ENCODE results near the gene GALNTL6.

GALNTL6 gene

DNA sequence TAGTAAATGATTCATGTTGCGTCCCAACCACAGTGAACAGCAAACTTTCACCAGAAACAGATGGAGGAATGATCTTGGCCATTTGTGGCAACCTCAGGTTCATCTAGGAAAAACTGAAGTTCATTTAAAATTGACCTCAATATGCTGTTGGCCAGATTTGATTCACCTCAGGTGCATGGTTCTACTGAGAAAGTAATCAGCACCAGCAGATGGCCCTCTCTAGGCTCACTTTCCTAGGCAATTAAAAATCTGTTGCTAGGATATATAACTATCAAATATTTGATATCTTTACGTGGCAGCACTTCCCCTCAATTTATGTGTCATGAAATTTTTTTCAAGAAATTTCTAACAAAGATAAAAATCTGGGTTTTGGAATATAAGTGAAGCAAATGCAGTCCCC, 344.7 kb downstream of the GALNTL6 start:
- Histone ChIP-seq H3K9ac (ENCODE audit: low read depth, low read length) (no peak overlapping the region), H3K4me3 (ENCODE audit: low read depth, low read length) (no peak overlapping the region), H3K27me3 (ENCODE audit: control insufficient read depth, insufficient read depth, low read length) (no peaks in the 10 kb centered on the region), H3K4me1 (ENCODE audit: control insufficient read depth, insufficient read depth, low read length) (no peaks in the 10 kb centered on the region), H3K9me3 (ENCODE audit: control insufficient read depth, insufficient read depth, low read length) (no peaks in the 10 kb centered on the region), H3K36me3 (ENCODE audit: control insufficient read depth, insufficient read depth, low read length) (no peaks in the 10 kb centered on the region)

DNA sequence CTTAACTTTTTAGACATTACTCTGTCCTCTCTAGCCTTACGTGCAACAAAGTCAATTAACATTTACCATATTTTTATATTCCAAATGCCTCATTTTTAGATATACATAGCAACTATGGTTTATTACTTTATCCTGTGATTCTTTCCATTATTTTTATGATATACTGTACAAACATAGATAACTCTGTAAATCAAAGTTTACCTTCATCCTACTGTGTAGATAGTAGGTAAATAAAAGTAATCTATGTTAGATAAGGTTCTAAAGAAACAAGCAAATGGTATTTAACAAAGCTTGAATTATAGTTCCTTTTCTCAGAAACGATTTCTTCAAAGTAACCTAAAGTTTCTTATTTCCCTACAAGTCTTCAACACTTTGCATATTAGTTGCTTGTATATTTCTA, 350.0 kb downstream of the GALNTL6 start:
- H3K9ac ChIP-seq (ENCODE audit: low read depth, low read length): no peak overlapping the region
- no peaks in the 10 kb centered on the region for H3K36me3 ChIP-seq (ENCODE audit: control insufficient read depth, insufficient read depth, low read length)
- no peak overlapping the region for H3K4me3 ChIP-seq (ENCODE audit: low read depth, low read length)
- H3K4me1 ChIP-seq (ENCODE audit: control insufficient read depth, insufficient read depth, low read length): no peaks in the 10 kb centered on the region
- H3K27me3 ChIP-seq (ENCODE audit: control insufficient read depth, insufficient read depth, low read length): no peaks in the 10 kb centered on the region
- no peaks in the 10 kb centered on the region for H3K9me3 ChIP-seq (ENCODE audit: control insufficient read depth, insufficient read depth, low read length)

DNA sequence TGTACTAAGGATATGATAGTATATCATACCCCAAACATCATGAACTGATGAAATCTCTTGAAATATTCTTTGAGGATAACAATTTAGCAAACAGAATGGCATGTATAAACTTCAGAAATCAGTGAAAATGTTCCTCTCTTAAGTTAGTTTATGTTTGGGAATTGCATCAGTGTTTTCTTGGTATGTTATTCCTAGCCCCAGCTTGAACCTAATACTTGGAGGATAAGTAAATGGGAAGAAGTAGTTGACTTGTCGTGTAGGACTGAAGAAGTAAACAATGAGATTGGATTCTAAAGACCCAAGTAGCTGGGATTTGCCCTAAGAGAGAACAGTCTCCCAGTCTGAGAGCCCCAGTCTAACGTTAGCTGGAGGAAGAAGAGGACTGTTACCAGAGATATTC, 355.7 kb downstream of the GALNTL6 start:
- H3K9me3 ChIP-seq (ENCODE audit: control insufficient read depth, insufficient read depth, low read length): no peaks in the 10 kb centered on the region

DNA sequence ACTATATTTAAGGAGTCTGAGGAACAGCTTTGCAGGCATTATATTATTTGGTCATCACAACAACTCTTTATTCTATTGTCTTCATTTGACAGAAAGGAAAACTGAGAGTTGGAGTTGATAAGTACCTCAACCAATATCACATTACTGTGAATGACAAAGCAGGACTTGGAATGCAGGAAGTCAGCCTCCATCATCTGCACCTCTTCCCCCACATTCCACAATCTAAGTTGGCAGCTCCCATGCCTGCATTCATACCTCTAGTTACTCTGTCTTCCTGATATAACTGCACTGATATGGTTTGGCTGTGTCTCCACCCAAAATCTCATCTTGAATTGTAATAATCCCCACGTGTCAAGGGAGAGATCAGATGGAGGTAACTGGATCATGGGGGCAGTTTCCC, 356.7 kb downstream of the GALNTL6 start:
- Histone ChIP-seq H3K4me3 (ENCODE audit: low read depth, low read length) (no peak overlapping the region), H3K4me1 (ENCODE audit: control insufficient read depth, insufficient read depth, low read length) (no peaks in the 10 kb centered on the region), H3K36me3 (ENCODE audit: control insufficient read depth, insufficient read depth, low read length) (no peaks in the 10 kb centered on the region), H3K9me3 (ENCODE audit: control insufficient read depth, insufficient read depth, low read length) (no peaks in the 10 kb centered on the region), H3K9ac (ENCODE audit: low read depth, low read length) (no peak overlapping the region), H3K27me3 (ENCODE audit: control insufficient read depth, insufficient read depth, low read length) (no peaks in the 10 kb centered on the region)

More for the DNA sequence above, 355.7 kb downstream of the GALNTL6 start:
- H3K9ac ChIP-seq (ENCODE audit: low read depth, low read length): no peak overlapping the region
- H3K36me3 ChIP-seq (ENCODE audit: control insufficient read depth, insufficient read depth, low read length): no peaks in the 10 kb centered on the region
- H3K4me1 ChIP-seq (ENCODE audit: control insufficient read depth, insufficient read depth, low read length): no peaks in the 10 kb centered on the region
- no peaks in the 10 kb centered on the region for H3K27me3 ChIP-seq (ENCODE audit: control insufficient read depth, insufficient read depth, low read length)
- no peak overlapping the region for H3K4me3 ChIP-seq (ENCODE audit: low read depth, low read length)

DNA sequence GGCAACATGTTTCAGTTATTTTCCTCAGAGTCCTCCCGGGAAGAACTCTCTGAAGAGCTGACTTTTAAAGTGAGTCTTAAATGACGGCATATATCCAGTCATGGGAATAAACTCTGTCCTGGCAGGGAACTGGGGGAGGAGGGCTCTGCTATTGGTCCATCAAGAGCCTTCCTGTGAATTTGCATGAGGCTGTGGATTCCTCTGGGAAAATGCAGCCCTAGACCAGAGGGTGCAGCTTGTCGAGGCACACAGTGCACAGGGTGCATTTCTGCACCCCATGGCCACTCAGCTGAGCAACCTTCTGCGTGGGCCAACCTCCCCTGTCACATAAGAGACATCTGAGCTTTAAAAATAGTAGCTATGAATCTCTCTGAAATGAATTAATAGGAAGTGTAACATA, 360.0 kb downstream of the GALNTL6 start:
- Histone ChIP-seq H3K27me3 (ENCODE audit: control insufficient read depth, insufficient read depth, low read length) (no peaks in the 10 kb centered on the region), H3K36me3 (ENCODE audit: control insufficient read depth, insufficient read depth, low read length) (no peaks in the 10 kb centered on the region), H3K4me3 (ENCODE audit: low read depth, low read length) (no peak overlapping the region), H3K9me3 (ENCODE audit: control insufficient read depth, insufficient read depth, low read length) (no peaks in the 10 kb centered on the region), H3K9ac (ENCODE audit: low read depth, low read length) (no peak overlapping the region), H3K4me1 (ENCODE audit: control insufficient read depth, insufficient read depth, low read length) (no peaks in the 10 kb centered on the region)

DNA sequence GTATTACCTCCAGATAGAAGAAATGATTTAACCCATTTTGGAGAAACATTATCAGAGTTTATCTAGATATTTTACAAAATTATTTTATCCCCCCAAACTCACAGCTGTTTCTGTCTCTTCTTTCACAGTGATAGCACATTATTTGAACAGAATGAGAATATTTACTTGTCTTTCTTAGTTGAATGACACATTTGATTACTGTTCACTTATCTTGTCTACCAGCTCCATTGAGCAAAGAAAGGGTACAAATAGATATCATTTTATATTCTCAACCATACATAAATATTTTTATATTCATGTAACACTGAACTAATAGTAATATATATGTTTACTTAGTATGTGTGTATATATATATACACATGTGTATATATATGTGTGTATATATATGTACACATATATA, 364.2 kb downstream of the GALNTL6 start:
- H3K36me3 ChIP-seq (ENCODE audit: control insufficient read depth, insufficient read depth, low read length): no peaks in the 10 kb centered on the region
- no peaks in the 10 kb centered on the region for H3K27me3 ChIP-seq (ENCODE audit: control insufficient read depth, insufficient read depth, low read length)
- H3K9ac ChIP-seq (ENCODE audit: low read depth, low read length): no peak overlapping the region
- H3K9me3 ChIP-seq (ENCODE audit: control insufficient read depth, insufficient read depth, low read length): no peaks in the 10 kb centered on the region
- no peaks in the 10 kb centered on the region for H3K4me1 ChIP-seq (ENCODE audit: control insufficient read depth, insufficient read depth, low read length)
- H3K4me3 ChIP-seq (ENCODE audit: low read depth, low read length): no peak overlapping the region

DNA sequence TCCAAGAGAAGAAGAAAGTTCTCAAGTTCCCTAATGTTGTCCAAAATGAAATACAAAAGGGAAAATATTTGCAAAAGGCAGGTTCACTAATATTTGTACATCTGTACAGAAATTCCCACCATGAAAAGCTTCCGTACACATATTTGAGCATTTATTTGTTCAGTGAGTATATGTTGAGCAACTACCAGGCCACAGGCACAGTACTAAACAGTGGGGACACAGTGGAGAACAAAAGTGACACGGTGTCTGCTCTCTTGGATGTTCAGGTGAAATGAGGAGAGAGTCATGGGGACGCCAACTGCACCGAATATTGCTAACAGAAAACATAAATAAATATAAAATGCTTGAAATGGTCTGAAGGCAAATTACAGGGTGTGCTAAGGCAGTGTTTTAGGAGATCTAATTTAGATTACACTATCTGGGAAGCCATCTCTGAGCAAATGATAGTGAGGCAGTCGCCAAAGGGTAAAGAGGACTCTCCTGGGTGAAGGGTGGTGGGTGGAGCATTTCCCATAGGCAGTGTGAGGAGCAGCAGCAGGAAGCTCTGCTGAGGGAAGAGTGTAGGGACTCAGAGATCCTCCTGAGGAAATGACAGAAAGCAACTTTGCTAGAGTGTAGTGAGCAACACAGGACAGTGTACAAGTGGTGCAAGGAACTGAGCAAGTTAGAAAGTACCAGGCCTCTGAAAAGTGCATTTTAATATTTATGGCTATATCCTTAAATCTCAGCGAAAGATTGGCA, 375.2 kb downstream of the GALNTL6 start:
- Histone ChIP-seq H3K4me1 (ENCODE audit: control insufficient read depth, insufficient read depth, low read length) (no peaks in the 10 kb centered on the region), H3K4me3 (ENCODE audit: low read depth, low read length) (no peak overlapping the region), H3K36me3 (ENCODE audit: control insufficient read depth, insufficient read depth, low read length) (no peaks in the 10 kb centered on the region), H3K9me3 (ENCODE audit: control insufficient read depth, insufficient read depth, low read length) (no peaks in the 10 kb centered on the region), H3K9ac (ENCODE audit: low read depth, low read length) (no peak overlapping the region), H3K27me3 (ENCODE audit: control insufficient read depth, insufficient read depth, low read length) (no peaks in the 10 kb centered on the region)

DNA sequence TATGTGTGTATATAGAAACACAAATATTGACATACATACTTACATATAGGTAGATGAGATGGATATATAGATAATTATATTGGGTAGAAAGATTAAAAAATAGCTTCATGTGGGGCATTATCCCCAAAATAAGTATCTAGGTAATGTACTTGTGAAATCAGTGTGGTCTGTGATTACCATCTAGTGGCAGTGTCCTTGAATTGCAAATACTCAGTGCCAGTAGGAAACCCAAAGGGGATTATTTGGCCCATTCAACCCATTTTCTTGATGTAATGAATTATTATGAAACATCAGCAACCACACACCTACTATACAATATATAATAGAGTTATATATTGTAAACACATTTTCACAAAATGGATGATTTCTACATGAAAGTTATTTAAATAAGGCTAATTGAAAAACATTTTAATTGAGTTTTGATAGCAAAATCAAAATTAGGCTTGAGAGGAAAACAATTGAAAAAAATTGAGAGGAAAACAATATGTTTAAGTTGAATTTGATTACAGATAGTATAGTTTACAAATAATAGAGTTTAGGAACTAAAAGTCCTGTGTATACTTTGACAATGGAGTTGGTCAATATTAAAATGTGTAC, 389.4 kb downstream of the GALNTL6 start:
- Histone ChIP-seq H3K36me3 (ENCODE audit: control insufficient read depth, insufficient read depth, low read length) (no peaks in the 10 kb centered on the region), H3K4me1 (ENCODE audit: control insufficient read depth, insufficient read depth, low read length) (no peaks in the 10 kb centered on the region), H3K27me3 (ENCODE audit: control insufficient read depth, insufficient read depth, low read length) (no peaks in the 10 kb centered on the region), H3K9me3 (ENCODE audit: control insufficient read depth, insufficient read depth, low read length) (no peaks in the 10 kb centered on the region), H3K9ac (ENCODE audit: low read depth, low read length) (no peak overlapping the region), H3K4me3 (ENCODE audit: low read depth, low read length) (no peak overlapping the region)

DNA sequence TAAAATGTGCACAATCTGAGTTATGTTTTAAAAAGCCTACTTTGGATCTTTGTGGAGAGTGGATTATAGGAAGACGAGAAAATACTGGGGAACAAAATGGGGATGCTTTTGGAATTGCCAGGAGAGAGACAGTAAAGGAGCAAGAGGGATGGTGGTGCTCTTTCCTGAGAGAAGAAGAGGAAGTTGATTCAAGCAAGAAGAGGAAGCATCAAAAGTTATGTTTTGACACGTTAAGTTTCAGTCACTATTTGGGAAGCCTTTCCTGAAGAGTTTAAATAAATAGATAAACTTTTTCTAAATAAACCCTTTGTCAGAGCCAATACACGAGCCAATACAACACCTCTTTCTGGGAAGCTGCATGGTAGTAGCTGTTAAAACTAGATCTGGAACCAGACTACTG, 394.1 kb downstream of the GALNTL6 start:
- H3K4me3 ChIP-seq (ENCODE audit: low read depth, low read length): no peak overlapping the region
- H3K36me3 ChIP-seq (ENCODE audit: control insufficient read depth, insufficient read depth, low read length): no peaks in the 10 kb centered on the region
- H3K9me3 ChIP-seq (ENCODE audit: control insufficient read depth, insufficient read depth, low read length): no peaks in the 10 kb centered on the region
- H3K4me1 ChIP-seq (ENCODE audit: control insufficient read depth, insufficient read depth, low read length): no peaks in the 10 kb centered on the region
- no peak overlapping the region for H3K9ac ChIP-seq (ENCODE audit: low read depth, low read length)
- H3K27me3 ChIP-seq (ENCODE audit: control insufficient read depth, insufficient read depth, low read length): no peaks in the 10 kb centered on the region

DNA sequence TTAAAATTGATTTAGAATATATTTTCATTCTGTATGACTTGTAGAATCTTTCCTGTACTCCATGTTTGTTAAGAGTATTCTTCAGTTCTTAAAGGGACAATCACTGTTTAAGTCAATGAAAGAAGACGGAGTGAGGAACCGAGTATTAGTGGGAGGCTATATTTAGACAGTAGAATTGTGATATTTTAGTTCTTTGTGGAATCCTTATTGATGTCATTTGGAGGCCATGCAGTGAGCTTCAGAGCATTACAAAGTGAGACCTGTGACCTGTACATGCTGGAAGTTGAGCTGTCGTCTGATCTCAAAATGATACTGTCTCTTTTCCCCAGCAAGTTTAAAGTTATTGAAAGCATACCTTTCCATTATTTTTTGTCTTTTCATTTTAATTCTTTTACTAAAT, 394.7 kb downstream of the GALNTL6 start:
- Histone ChIP-seq H3K4me3 (ENCODE audit: low read depth, low read length) (no peak overlapping the region), H3K27me3 (ENCODE audit: control insufficient read depth, insufficient read depth, low read length) (no peaks in the 10 kb centered on the region), H3K4me1 (ENCODE audit: control insufficient read depth, insufficient read depth, low read length) (no peaks in the 10 kb centered on the region), H3K9ac (ENCODE audit: low read depth, low read length) (no peak overlapping the region), H3K36me3 (ENCODE audit: control insufficient read depth, insufficient read depth, low read length) (no peaks in the 10 kb centered on the region), H3K9me3 (ENCODE audit: control insufficient read depth, insufficient read depth, low read length) (no peaks in the 10 kb centered on the region)

DNA sequence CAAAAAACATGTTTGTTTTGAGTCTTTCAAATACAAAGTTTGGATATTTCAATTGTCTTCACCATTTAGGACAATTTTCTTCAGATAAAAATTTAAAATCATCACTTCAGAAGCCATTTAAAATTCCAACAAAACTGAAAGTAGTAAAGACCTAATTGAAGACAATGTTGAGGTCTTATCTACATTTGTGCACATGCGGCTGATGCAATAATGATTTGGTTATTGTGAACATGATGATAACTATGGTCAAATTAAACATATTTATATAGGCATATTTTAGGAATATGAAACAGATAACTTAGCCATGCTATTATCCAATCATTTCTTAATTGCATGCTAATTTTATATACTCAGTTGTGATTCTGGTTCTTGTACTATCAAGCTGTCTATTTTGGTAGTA, 407.5 kb downstream of the GALNTL6 start:
- H3K9me3 ChIP-seq (ENCODE audit: control insufficient read depth, insufficient read depth, low read length): no peaks in the 10 kb centered on the region
- no peaks in the 10 kb centered on the region for H3K27me3 ChIP-seq (ENCODE audit: control insufficient read depth, insufficient read depth, low read length)
- H3K4me3 ChIP-seq (ENCODE audit: low read depth, low read length): no peak overlapping the region
- no peak overlapping the region for H3K9ac ChIP-seq (ENCODE audit: low read depth, low read length)
- no peaks in the 10 kb centered on the region for H3K4me1 ChIP-seq (ENCODE audit: control insufficient read depth, insufficient read depth, low read length)
- H3K36me3 ChIP-seq (ENCODE audit: control insufficient read depth, insufficient read depth, low read length): no peaks in the 10 kb centered on the region

DNA sequence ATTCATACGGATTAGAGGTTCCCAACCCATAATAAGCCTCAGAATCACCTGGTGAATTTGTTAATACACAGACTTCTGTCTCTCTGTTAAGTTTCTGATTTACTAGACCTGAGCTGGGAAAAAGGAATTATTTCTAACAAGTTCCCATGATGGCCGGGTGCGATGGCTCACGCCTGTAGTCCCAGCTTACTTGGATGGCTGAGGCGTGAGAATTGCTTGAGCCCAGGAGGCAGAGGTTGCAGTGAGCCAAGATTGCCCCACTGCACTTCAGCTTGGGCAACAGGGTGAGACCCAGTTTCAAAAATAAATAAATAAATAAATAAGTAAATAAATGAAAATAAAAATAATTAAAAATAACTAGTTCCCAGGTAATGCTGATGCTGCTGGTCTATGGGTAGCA, 412.3 kb downstream of the GALNTL6 start:
- Histone ChIP-seq H3K36me3 (ENCODE audit: control insufficient read depth, insufficient read depth, low read length) (no peaks in the 10 kb centered on the region), H3K4me3 (ENCODE audit: low read depth, low read length) (no peak overlapping the region), H3K27me3 (ENCODE audit: control insufficient read depth, insufficient read depth, low read length) (no peaks in the 10 kb centered on the region), H3K9ac (ENCODE audit: low read depth, low read length) (no peak overlapping the region), H3K9me3 (ENCODE audit: control insufficient read depth, insufficient read depth, low read length) (no peaks in the 10 kb centered on the region), H3K4me1 (ENCODE audit: control insufficient read depth, insufficient read depth, low read length) (no peaks in the 10 kb centered on the region)

Measured in iPS-15b (cell line).